Bronchial epithelial cell (primary cell): ENCODE data around the gene CPNE5. TPM values are rescaled to one million over a fixed set of nuclear protein-coding genes. Genes with fewer than 3 reads are reported as not detected.
A peak's percentile ranks its signal among the peaks of the same experiment; 100 is the strongest.

Experiments
- DNase-seq: peaks from one replicate; pipeline ENCODE4 v3.0.0-alpha.2; 2010; ENCODE audit warnings: low read depth
- FAIRE-seq: peaks from 2 replicates; lab custom pipeline; 2011; peaks lifted over from hg19 to GRCh38; lab: Jason Lieb, UNC
- H3K27me3 ChIP-seq: 2 replicates; pipeline ENCODE4 v1.5.1; 2011; ENCODE audit warnings: low read length; ENCODE audit not compliant: control insufficient read depth, insufficient read depth
- H3K36me3 ChIP-seq: 2 replicates; pipeline ENCODE4 v1.5.1; 2011; ENCODE audit warnings: low read length; ENCODE audit not compliant: control insufficient read depth, insufficient read depth
- H3K4me3 ChIP-seq: 2 replicates; pipeline ENCODE4 v1.5.1; 2011; ENCODE audit warnings: mild to moderate bottlenecking, low read depth, low read length, control low read depth
- CTCF ChIP-seq: IDR thresholded peaks from 2 replicates; pipeline ENCODE4 v1.5.1; 2011; ENCODE audit warnings: mild to moderate bottlenecking, moderate library complexity, low read length, control low read depth, inconsistent platforms; ENCODE audit not compliant: insufficient read depth, severe bottlenecking
- total RNA-seq: library from RNA; depleted of rRNA; stranded (reverse); fragments of >200 nt; gene quantifications from 2 replicates; pipeline ENCODE4 v1.2.1, GENCODE V29; 2014

Gene CPNE5
- total RNA-seq, 1 donor from 2014 or later, result not detected

- Histone ChIP-seq H3K36me3 (no peaks in the 10 kb centered on the region), H3K27me3 (no peaks in the 10 kb centered on the region), H3K4me3 (no peak overlapping the region)
- no peak for DNase-seq
- TF ChIP-seq CTCF, result no peak
- no peak for FAIRE-seq
Observed at GRCh38 chr6:36703982-36704381, 135.3 kb downstream of the CPNE5 start.

GRCh38 chr6:36703081-36703606 lies 136.1 kb downstream of the CPNE5 start:
- FAIRE-seq (no peak), DNase-seq (no peak)
- no peaks in the 10 kb centered on the region for H3K36me3 ChIP-seq
- H3K4me3 ChIP-seq, result no peak overlapping the region
- H3K27me3 ChIP-seq, result no peaks in the 10 kb centered on the region
- no peak for TF ChIP-seq CTCF

GRCh38 chr6:36702656-36703055 lies 136.6 kb downstream of the CPNE5 start:
- no peak for TF ChIP-seq CTCF
- FAIRE-seq, result no peak
- no peak overlapping the region for H3K4me3 ChIP-seq
- no peaks in the 10 kb centered on the region for H3K27me3 ChIP-seq
- DNase-seq, result no peak
- H3K36me3 ChIP-seq, result no peaks in the 10 kb centered on the region

DNA sequence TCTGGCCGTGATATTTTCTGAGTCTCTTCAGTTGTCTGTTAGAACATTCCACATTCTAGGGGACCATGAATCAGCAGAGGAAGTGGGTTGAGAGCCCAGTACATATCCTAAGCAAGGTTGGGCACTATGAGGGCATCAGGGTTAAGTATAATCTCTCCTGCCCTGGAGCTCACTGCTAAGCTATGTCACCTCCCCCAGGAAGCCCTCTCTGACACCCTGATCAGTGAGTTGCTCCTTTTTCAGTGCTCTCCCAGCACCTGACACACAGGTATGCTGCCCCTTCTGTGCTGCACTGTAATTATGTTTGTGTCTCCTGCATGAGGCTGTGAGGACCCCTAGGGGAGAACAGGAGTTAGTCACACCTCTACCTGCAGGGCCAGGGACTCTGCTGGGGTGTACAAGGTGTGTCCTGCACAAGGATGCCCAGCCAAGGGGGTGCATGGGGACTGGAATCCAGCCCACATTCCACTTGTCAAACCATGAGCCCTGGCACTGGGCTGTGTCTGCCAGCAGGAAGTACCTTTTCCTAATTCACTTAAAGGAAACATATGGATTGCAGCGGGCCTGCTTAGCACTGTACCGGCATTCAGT lies 137.7 kb downstream of the CPNE5 start:
- peak; percentile 35 for TF ChIP-seq CTCF
- peak; percentile 93 for FAIRE-seq
- DNase-seq, result peak; percentile 52
- no peak overlapping the region for H3K4me3 ChIP-seq
- H3K36me3 ChIP-seq, result no peaks in the 10 kb centered on the region
- no peaks in the 10 kb centered on the region for H3K27me3 ChIP-seq

GRCh38 chr6:36700831-36701230 lies 138.4 kb downstream of the CPNE5 start:
- FAIRE-seq (no peak), DNase-seq (no peak)
- no peaks in the 10 kb centered on the region for H3K36me3 ChIP-seq
- no peaks in the 10 kb centered on the region for H3K27me3 ChIP-seq
- no peak for TF ChIP-seq CTCF
- H3K4me3 ChIP-seq, result no peak overlapping the region
